HG02885 (cell line): ENCODE results near the gene KCTD1.

Experiments used
- ATAC-seq: cut with Tn5 transposase; IDR thresholded peaks from one replicate; pipeline ENCODE4 v1.9.1; 2021; ENCODE audit warnings: mild to moderate bottlenecking; ENCODE audit not compliant: unreplicated experiment, poor library complexity

Gene KCTD1

DNA sequence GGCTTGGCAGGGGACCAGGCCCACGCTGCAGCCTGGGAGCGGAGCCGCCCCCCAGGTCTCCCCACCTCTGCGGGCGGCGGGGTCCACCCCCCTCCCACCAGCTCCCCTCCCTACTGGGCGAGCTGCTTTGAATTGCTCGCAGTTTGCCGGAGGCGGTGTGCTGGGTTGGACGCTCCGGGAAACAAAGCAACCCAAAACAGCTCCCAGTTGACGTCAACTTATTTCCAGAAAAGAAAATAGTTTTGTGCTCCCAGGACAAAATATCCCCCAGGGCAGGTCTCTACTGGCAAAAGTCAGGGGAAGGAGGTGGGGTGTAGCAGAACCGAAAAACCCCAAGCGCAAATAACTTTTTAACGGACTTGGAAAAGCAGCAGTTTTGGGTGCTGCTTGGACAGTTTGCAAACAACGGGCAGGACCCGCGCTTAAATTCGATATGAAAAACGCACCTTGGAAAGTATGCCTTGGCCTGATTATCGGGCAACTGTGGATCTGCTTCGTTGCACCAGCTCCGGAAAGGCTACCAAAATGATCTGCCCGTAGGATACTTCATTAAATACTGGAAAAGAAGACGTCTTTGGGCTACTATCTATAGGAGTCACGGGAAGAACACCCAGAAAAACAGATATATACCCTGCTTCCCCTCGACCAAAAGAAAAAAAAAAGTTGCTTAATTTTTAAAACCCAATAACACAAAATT is 2.8 kb upstream of the KCTD1 start:
- ATAC-seq: no peak

DNA sequence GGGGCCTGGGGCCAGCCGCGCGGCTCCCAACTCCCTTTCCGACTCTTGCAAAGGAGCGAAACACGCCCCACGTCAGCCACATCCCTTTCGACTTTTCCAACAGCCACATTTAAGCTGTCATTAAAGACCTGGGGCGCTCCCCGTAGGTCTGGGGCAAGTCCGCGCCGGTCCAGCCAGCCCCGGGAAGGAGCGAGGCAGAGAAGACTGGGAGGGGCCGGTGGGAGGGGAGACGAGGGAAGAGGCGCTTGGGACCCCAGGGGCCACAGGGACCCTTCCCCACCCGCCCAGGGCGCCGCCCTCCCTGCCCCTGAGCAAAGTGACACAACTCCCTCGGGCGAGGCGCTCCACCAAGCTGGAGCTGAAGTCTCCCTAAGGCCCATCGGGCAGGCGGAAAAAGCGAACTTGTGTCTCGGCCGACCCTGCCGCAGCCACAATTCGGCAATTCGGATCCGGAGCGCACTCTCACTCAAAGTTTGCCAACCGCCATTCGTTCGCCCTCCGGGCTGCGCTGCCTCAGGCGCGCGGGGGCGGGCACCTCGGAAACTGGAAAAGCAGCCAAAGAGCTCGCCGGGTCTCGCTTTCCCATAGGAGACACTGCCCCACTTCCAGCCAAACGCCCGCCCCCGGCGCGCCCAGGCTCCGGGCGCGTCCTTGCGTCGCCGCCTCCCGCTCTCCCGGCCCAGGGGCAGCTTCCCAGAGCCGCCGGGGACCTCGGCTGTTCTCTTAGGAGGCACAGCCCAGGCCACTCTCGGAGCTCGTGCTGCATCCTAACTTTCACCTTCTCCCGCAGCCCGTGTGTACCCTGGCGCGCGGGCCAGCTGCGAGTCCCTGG is 1.1 kb upstream of the KCTD1 start:
- no peak for ATAC-seq

DNA sequence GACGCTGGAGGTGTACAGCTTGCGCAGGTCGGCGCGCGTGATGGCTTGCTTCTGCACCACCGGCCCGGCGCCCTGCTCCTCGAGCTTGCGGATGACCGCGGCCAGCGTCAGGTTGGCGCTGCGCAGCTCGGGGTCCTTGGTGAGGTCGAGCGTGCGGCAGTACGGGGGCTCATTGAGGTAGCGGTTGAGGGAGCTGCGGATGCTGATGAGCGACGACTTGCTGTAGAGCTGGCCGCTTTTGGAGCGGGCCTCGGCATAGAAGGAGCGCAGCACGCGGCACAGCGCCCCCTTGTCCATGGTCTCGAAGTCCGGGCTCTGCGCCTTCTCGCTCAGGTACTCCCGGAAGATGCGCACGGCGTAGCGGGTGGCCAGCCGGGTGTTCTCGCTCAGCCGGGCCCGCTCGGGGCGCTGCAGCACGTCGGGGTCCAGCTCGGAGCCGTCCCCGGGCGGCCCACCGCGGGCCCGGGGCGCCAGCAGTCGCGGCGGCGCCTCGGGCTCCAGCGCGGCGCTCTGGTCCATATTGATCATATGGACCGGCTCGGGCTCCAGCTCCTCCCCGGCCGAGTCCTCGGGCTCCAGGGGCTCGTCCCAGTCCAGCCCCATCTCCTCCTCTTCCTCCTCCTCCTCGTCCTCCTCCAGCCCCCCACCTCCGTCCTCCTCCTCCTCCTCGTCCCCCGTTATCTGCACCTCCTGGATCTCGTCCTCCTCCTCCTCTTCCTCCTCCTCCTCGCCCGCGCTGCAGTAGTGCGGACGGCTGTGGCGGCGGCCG is 523 bp downstream of the KCTD1 start:
- ATAC-seq: peak; percentile 59

- ATAC-seq: no peak
These were observed 1.3 kb downstream of the KCTD1 start for GRCh38 chr18:26546875-26547645.

GRCh38 chr18:26546170-26546874 is 2.0 kb downstream of the KCTD1 start:
- no peak for ATAC-seq

- no peak for ATAC-seq
These were observed 2.8 kb downstream of the KCTD1 start for GRCh38 chr18:26545335-26546123.

DNA sequence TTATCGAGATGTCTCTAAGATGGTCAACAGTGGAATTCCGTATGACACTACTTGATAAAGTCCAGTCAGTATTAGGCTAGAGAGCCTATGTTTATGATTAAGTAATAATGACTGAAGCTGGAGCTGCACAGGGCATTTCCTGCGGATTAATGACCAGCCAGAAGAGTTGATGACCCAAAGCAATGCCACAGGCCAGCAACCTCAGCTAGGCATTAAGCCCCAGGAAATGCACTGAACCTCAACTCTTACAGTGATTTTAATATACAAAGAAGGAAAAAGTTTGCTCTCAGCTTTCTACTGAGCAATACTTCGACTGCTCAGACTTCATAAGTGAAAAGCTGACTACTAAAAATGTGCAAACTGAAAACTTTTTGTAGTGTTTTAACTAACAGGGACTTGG is 3.9 kb downstream of the KCTD1 start:
- no peak for ATAC-seq

DNA sequence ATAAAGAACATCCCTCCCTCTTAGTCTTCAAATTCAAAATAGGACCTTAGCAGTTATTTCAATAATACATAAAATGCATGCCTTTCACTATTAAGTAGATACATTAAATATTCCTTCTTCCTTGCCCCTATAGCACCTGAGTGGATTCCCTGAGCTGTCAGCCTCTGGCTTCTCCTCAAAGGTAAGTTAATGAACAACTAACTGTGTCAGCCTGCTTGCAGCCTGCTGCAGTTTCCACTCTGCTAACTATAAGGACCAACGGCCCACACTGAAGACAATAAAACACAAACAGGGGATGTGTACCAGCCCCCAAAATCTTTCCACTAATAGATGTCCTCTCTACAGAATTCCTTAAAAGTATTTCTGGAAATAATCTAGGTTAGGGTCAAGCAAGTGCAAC is 5.0 kb downstream of the KCTD1 start:
- ATAC-seq: no peak

GRCh38 chr18:26540043-26540628 is 8.2 kb downstream of the KCTD1 start:
- ATAC-seq: no peak

DNA sequence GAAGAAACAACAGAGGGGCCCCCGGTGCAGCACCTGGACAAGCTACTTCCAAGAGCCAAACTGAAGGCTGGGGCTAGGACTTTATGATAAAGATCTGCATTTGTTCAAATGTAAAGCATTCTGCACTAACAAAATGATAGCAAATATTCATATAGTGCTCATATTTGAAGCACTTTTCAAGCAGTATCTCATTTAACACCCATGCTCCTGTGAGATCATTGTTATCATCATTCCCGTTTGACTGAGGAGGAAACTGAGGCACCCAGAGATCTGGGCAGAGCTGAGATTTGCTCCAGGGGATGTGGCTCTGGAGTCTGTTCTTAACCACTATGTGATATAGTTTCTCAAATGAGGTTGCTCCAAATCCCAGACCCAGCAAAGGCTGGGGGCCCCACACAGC is 9.8 kb downstream of the KCTD1 start:
- ATAC-seq: no peak

DNA sequence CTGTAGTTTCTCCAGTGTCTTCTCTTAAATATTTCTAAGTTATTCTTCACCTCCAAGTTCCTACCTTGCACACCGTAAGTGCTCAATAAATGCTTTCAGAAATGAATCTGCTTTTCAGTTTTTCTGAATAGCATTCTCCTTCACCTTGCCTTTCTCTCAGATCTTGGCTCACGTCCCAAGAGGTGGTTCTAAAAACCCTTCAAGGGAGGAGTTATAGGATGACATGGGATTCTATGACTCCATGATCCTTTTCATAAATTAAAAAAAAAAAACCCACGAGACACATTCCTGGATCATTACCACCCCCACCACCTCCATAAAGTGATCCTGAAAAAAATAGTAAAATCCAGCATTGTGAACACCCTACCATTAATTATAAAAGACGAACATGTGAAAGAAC is 11.7 kb downstream of the KCTD1 start:
- ATAC-seq: no peak

DNA sequence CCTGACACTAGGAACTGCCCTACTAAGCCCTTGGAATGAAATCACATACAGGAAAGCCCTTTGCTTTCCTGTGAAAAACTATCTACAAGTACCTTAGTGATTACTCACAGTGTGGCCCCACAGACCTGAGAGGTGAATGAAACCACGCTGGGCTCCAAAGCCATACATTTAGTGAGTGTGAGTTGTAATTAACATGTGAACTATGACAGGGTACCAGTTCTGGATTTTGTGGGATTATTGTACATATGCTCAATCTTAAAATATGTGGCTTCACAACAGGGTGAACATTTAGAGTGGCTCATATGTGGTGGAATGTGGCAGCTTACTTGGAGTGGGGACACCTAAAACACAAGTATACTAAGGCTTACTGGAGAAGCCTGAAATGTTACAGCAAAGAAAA is 12.3 kb downstream of the KCTD1 start:
- ATAC-seq: no peak

GRCh38 chr18:26535630-26536029 is 12.7 kb downstream of the KCTD1 start:
- no peak for ATAC-seq

DNA sequence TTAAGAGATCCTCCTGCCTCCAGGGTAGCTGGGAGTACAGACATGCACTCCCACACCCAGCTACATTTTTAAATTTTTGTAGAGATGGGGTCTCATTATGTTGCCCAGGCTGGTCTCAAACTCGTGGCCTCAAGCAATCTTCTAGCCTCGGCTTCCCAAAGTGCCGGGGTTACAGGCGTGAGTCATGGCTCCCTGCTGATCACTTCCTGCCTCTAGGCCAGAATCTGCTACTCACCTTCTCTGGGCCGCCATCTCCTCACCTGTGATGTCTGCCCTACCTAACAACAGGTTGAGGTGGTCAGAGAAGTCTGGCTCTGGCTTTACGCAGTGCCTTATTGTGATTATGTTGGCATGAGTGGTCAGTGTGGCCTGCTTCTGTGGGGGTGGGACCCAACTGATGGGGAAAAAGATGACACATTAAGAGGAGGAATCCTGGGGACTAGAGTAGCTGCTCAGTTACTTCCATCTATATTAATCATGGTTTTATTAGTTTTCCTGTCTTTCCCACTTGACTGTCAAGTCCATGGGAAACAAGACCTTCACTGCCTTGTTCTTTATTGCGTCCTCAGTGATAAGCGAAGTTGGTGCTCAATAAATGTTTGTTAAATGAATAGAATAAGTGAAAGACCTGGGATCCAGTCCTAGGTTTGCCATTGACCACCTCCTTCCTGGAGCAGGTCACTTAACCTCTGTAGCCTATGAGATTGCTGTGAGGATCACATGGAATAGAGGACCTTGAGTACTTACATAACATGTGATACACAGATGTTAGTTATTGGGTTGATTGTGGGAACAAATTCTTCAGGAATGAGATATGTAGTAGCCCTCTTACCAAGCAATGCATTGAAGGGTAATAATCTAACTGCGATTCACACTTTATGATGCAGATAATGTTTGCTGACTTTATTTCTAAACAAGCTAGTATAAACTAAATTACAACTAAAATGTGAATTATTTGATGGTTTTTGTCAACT is 15.7 kb downstream of the KCTD1 start:
- no peak for ATAC-seq

GRCh38 chr18:26531605-26532298 is 16.6 kb downstream of the KCTD1 start:
- no peak for ATAC-seq

DNA sequence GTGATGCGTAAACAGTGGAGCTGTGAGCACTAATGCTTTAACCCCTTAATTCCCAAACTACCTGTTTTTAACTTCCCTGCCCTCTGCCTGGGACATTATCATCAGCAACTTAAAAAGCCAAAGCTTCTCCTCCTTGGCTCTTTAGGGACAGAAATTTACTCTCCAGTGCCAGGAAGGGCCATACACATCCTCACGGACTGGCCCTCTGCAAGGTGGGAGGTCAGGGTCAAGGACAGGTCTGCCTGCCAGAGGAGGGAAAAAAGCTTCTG is 21.5 kb downstream of the KCTD1 start:
- ATAC-seq: no peak
